NCI-H345 treated with DMSO at 0.1 percent for 48 hours (cell line): ENCODE data around the gene GRID2.
"Not testable (repeated sequence)": the region's sequence is repeated elsewhere in the genome, so short reads cannot be mapped to it uniquely, and the experiment has no call there.

Source experiments
- DNase-seq: peaks from one replicate; lab custom pipeline; 2025; ENCODE audit not compliant: unreplicated experiment; lab: John Stamatoyannopoulos, UW

Gene GRID2

DNA sequence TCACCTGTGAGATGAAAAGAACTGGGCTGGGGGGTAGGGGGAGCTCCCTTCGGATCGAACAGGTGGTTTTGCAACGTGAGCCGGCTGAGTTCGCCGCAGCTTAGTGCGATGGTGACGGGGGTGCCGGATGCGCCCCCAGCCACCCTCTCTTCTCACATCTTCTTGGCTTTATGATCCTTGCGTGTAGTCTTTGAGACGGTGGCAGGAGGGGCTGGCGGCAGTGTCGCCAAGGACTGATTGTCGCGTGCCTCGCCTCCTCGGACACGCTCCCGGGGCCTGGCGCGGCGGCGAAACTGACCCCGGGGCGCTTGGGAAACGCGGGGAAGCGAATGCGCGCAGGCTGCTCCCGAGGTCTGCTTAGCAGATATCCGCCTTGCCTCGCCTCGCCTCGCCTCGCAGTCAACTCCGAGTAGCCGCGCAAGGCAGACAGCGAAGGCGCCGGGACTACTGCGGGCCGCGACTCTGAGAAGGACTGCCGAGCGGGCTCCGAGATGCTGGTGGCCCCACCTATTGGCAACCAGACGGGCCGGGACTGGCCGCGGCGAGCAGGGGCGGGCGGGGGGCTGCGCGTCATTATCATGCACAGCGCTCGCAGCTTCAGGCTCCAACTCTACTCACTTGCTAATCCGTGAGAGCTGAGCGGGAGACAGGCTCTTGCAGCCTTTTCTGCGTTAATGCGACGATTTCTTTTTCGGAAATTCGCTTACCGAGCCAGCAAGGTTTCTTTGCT, 1.5 kb downstream of the GRID2 start:
- DNase-seq: peak; percentile 37

DNA sequence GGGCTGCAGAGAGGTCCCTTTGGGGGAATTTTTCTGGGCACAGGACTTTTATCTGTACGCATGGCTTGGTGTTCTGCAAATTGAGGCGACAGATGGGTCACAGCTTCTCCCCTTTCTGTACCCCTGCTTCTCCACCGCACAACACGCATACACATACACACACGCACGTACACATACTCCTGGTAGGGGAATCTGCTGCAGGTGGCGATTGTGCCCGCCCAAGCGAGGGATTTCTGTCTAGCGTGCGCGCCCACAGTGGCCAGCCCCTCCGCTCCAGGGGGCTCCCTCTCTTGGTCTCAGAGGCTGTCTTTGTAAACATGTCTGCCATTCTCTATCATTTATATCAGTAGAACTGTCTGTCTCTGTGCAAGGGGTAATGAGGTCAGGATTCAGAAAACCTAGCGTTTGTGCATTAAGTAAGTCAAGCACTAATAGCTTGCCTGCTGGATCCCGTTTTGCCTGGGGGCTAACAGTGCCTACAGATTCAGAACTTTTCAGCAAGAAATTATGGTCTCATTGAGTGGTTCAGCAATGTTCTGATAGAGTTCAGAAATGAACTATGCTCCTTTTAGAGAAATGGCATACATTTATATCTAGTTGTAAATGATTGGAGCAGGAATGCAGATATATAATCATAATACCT, 2.2 kb downstream of the GRID2 start:
- DNase-seq: peak; percentile 17

DNA sequence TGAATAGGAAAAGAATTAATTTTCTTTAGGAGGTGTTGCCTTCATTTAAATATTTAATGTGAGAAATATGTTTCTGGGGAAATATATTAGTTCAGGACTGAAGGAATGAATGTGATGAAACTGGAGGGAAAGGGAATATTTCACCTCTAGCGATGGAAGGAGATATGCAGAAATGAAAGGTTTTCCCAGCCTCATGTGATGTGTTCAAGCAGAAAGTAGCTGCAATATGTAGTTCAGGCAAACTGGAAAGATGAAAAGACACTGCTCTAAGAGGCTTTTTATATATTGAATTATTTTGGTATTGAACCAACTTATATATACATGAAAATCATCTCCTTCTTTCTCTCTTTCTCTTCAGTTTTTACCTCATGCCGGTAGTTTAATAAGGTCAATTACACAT, 3.4 kb downstream of the GRID2 start:
- DNase-seq: no peak

DNA sequence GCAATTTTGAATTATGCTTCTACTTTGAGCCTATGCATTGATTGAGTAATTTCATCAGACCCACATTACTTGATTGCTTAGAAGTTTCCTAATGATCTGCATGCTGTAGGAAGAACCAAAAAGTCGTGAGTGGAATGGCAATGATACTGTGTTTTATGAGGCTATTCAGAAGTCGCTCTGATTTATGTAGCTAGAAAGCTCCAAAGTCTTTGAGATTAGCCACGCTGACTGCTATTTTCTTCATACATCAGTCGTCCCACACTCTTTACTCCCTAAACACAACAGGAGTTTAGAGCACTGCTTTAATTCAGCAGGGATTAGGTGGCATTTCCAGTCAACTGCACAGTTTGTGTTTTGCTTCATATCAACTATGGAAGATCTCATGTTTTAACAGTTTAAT, 4.1 kb downstream of the GRID2 start:
- no peak for DNase-seq

DNA sequence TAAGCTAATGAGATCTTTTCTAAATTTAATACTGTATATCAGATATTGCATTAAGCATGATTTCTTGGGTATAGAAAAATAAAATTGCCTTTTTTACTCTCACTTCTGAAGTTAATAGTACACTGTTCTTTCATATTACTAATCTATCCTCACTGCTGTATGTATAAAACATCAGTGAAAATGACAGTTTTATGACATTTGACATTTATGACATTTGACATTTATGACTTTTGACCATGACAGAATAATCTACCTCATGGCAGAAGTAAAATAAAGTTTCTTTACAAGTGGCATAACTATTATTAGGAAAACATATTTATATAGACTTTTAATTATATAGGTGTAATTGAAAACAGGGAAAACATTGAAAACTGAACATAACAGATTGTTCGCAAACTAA, 13.3 kb downstream of the GRID2 start:
- no peak for DNase-seq

DNA sequence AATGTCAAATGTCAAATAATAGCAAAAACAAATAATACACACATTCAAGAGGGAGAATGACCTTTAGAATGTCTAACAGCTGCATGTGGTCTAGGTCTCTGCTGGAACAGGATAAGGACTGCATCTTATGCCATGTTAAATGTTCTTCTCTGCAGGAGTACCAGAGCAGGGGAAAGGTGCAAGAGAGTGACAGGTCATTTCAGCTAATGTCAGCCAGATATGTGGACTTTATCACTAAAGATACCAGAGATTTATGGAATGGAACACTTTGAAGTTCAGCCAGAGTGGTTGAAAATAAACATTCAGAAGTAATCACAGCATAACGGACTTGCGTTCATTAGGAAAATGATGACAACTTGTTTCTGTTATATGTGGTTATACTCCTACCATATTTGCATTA, 24.3 kb downstream of the GRID2 start:
- DNase-seq: no peak

DNA sequence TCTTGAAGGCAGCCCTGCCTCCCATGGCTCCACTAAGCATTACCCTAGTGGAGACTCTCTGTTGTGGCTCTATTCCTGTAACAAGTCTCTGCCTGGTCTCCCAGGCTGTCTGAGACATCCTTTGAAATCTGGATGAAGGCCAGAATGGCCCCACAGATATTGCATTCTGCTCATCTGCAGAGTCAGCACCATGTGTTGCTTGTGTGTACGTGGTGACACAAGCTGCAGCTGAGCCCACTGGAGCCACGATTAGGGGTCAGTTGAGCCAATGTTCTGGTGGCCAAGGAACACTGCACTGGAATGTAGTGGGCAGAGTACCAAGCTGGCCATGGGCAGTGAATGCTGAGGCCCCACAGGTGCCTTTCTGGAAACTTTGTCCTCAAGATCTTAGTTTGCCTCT, 29.2 kb downstream of the GRID2 start:
- DNase-seq: no peak

DNA sequence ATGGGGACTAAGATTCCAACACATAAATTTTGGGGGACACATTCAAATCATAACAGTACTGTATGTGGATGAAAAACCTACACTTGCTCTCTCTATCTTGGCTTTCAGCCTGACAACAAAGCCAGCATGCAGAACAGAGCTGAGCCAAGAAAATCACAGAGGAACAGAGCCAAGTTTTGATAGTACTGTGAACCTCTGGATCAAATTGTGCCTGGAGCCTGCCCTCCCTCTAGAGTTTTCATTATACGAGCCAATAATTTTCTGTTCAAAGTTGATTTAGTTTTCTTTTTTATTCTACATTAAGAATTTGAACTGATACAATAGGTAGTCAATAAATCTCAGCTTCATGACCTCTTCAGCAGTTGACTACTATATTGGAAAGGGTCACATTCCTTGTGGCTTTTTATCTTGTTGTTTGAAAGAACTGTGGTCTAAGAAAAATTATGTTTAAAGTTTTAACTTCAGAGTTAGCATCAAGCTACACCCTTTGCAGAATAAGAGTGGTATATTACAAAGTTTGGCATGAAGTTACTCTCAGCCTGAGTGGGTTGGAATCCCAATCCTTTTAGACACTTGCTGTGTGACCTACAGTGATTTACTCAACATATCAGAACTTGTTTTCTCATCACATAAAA, 31.1 kb downstream of the GRID2 start:
- no peak for DNase-seq

DNA sequence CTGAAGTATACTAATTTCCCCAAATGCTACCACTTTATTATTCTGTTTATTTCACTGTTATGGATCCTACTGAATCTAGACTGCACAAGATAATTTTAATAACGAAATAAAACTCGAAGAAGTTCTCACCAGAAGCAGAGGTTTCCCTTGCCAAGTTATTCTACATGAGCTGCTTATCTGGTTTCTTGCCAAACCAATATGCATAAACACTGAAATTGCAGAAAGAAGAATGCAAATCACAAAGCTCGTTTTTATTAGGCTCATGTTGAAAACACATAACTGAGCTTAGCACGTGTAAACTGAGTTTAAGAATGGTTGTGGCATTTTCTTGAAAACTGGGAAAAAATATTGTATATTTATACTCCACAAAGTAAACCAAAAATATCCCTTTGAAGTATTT, 35.9 kb downstream of the GRID2 start:
- no peak for DNase-seq

DNA sequence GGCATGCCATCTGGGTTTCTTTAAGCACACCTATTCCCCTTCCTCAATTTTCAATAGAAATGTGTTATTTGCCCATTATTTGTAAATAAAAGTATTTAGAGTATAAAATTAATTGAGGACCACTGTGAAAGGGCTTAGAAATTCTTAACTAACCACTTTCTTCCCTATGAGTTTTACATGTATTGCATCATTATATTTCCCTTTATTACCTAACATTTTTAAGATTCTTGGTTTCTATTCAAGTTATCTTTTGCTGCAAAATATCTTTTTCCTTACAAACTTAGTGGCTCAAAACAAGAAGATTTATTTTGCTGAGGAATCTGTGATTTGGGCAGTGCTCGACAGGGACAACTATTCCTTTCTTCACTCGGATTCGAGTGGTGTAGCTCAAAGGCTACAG, 40.5 kb downstream of the GRID2 start:
- DNase-seq: no peak

DNA sequence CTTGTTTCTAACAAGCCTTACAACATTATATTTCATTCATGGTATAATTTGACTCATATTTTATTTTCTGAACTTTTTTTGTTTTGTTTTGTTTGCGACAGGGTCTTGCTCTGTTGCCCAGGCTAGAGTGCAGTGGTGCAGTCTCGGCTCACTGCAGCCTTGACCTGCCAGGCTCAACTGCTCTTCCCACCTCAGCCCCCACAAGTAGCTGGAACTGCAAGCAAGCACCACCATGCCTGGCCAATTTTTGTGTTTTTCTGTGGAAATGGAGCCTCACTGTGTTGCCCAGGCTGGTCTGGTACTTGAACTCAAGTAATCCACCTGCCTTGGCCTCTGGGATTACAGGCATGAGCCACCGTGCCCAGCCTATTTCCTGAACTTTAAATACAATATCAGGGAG, 42.5 kb downstream of the GRID2 start:
- DNase-seq: no peak

DNA sequence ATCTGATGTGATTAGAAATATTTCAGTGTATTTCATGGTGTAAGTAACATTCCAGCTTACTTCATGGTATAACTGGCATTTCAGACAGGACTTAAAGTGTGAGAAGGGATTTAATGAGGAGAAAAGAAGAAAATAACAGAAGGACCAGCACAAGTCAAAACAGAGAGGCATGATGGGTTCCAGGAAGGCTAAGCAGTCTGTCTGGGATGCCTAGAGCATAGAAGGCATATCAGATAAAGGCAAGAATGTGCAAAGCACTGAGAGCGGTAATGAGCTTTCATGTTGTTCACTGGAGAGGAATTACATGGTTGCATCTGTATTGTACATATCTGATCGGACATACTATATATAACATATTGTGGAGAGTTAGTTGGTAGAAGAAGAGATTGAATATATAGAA, 54.2 kb downstream of the GRID2 start:
- DNase-seq: no peak

DNA sequence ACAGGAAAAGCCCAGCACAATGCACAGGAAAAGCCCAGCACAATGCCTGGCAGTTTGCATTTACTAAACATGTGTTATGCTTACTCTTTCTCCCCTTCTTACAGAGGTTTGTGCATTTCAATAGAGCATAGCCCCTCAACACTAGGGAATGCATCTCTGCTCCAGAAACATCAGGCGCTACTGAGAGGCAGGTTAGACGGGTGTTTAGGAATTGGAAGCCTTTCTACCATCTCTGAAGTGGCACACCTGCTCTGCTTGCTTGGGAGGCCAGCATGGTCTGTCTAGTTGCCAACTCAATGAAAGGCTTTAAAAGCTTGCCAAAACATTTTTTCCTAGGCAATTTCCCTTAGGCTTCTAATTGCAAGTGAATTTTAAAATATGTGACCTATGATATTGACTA, 55.7 kb downstream of the GRID2 start:
- no peak for DNase-seq

DNA sequence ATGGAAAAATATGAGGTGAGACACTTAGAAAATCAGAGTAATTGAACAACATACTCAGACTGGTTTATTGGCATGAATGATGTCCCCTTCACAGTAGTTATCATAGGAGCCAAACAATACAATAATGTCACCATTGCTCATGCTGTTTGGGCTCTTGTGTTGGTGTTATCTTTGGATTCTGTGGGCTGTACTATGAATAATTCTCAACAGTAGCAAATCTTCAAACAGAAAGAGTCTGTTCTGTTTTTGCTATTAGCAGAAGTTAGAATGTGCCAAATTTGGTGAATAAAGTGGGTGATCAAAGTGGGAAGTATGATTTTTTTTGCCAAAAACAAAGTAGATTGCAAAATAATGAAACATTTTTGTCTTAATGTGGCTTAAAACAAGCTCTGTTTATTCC, 58.3 kb downstream of the GRID2 start:
- DNase-seq: no peak

DNA sequence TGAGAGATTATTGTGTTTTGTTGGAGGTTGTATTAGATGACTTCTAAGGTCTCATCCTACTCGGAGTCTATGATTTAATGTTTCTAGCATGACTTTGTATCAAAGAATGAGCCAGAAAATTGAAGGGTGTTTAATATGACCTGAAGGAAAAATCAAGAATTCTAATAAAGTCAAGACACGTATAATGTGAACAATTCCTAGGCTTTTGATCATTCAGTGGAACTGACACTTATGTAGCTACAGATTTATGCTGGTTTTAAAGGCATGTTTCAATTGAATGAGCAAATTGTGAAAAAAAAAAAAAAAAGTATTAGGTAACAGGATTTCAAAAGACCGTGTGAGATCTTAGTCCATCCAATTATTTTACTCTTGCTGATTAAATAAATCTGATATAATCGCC, 64.9 kb downstream of the GRID2 start:
- DNase-seq: no peak

DNA sequence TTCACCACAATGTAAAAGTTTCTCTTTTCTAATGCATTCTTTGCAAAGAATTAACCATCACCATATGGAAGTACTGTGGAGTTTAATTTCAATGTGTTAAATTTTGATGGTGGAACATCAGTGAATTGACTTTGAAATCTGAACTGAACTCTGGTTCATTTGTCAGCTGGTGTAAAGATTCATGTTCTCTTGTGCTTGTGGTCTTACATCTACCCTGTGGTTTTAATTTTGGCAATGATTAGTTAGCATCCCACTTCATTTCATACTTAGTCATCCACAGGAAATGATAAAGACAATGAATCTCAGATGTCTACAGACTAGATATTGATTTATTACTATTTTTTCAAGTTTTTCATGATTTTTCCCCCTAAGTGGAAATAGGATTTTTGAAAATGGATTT, 77.8 kb downstream of the GRID2 start:
- DNase-seq: no peak

DNA sequence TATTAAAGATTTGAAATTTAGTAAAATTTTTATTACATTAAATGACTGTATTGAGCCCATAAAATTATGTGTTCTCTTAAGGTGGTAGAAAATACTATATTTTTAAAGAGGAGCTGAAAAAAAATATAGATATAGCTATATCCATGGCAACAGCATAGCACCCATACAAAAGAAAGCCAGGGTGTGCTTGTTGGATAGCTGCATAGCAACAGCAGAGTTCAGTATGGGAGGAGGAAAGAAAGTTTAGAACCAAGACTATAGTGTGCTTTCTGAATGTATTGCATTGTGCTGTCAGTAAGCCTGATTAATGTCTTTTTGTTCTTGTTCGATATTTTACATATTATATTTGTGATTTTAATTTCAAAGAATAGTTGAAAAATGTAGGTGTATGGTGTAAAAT, 78.4 kb downstream of the GRID2 start:
- no peak for DNase-seq

DNA sequence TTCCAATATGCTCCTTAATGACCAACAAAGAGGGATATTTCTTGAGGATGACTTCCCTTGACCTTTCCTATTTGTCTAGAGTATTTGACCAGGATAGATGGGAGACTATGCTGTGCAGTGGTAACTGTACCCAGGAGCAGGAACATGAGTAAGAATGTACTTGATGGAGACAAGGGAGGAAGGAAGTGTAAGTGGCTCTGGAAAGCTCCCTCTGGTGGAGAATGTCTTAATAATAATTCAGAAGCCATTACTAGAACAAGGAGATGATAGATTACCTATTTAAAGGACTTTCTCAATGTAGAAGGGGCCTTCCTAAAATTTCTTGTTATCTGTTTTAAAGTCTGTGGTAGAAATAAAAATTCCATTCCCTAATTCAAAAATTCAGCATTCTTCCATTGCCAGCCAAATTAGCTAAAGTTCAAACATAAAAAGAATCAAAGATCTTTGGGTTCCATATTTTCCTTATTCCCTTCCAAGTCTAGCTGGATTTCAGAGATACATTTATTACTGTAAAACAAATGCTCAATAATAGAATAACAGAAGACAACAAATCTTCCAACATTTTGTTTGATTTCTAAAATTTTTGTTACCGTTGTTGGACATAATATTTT, 83.8 kb downstream of the GRID2 start:
- DNase-seq: peak; percentile 7

DNA sequence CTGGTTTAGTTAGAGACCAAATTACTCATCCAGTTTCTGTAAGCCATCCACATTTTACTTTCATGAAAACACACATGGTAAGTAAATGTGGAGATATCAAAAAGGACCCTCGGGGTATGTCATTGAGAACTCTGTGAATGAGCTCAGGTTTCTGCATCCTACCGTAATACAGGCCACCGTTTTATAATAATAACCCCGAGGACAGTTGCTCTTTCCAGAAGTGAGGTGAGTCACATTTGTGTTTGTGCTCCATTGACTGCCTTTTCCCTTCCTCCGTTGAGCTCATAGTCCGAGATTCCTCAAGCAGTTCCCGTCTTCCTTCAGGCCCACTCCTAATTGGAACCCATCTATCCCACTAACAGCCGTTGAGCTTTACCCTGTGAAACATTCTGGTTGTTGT, 95.3 kb downstream of the GRID2 start:
- DNase-seq: no peak

DNA sequence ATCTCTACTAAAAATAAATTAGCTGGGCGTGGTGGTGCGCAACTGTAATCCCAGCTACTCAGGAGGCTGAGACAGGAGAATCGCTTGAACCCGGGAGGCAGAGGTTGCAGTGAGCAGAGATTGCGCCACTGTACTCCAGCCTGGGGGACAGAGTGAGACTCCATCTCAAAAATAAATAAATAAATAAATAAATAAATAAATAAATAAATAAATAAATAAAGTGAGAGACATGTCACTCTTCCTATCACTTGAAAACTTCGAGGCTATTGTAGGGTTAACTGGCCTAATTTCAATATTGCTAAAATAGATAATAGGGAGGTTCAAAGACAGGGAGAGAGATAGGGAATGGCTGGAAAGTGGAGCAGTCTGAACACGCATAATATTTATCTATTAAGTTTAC, 99.8 kb downstream of the GRID2 start:
- DNase-seq: not testable (repeated sequence)

DNA sequence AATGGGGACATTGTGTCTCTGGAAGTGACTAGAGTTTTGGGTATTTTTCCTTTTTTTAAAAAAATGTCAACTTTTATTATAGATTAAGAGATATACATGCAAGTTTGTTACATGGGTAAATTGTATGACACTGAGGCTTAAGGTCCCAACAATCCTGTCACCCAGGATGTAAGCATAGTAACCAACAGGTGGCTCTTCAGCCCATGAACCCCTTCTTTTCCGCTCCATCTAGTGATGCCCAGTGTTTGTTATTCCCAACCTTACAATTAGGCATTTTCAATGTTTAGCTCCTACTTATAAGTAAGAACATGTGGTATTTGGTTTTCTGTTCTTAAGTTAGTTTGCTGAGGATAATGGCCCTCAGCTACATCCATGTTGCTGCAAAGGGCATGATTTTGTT, 102.7 kb downstream of the GRID2 start:
- no peak for DNase-seq

DNA sequence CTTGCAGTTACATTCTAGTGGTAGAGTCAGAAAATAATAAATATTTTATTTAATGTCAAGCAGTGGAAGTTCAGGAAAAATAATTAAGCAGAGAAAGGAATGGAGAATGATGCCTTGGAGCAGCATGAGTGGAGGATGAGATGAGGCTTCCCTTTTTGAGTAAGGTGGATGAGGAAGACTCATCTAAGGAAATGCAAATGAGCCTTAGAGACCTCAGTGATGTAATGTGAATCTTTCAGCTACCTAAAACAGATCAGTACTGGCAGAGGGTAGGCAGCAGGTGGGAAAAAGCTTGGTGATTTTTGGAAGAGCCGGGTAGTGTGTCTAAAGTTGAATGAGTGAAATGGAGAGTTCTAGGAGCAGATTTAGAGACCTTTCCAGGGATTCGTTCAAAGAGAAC, 118.2 kb downstream of the GRID2 start:
- DNase-seq: no peak
